H1 (cell line): ENCODE data around the gene RGCC. TPM values are rescaled to one million over a fixed set of nuclear protein-coding genes. Genes with fewer than 3 reads are reported as not detected.

Source experiments
- CTCF ChIA-PET: fragments of 300-600 bp; sonication (Branson Sonifier 250); formaldehyde crosslinking; loops from one replicate; lab custom pipeline; 2021; ENCODE audit not compliant: partially characterized antibody; lab: Charles Lee
- POLR2A ChIA-PET: fragments of 300-600 bp; sonication (Branson Sonifier 250); formaldehyde crosslinking; loops from one replicate; lab custom pipeline; 2021; ENCODE audit warnings: inconsistent platforms; ENCODE audit not compliant: partially characterized antibody; lab: Charles Lee
- DNase-seq, 2 experiments: peaks; one replicate each; pipeline versions ENCODE4 v3.0.0 to v3.0.0-alpha.2; 2010 to 2022; ENCODE audit warnings: low spot score in 2 of 2, low read depth in 1 of 2, mixed read lengths in 1 of 2
- FAIRE-seq: peaks from 2 replicates; lab custom pipeline; 2011; peaks lifted over from hg19 to GRCh38; lab: Jason Lieb, UNC
- H2AFZ ChIP-seq: 2 replicates; pipeline ENCODE4 v1.8.1; 2012; ENCODE audit warnings: low read length, inconsistent platforms
- H2AK5ac ChIP-seq: 2 replicates; pipeline ENCODE4 v1.6.1; 2013; ENCODE audit warnings: low read depth, low read length
- H2BK120ac ChIP-seq: replicated peaks from 2 replicates; pipeline ENCODE3; 2013; ENCODE audit warnings: low read depth, low read length, inconsistent platforms
- H2BK12ac ChIP-seq: 2 replicates; pipeline ENCODE4 v1.6.1; 2013; ENCODE audit warnings: low read depth, low read length
- H2BK15ac ChIP-seq: 2 replicates; pipeline ENCODE4 v1.6.1; 2013; ENCODE audit warnings: low read length
- H2BK20ac ChIP-seq: 2 replicates; pipeline ENCODE4 v1.6.1; 2013; ENCODE audit warnings: low read length
- H2BK5ac ChIP-seq: 2 replicates; pipeline ENCODE4 v1.6.1; 2013; ENCODE audit warnings: low read depth, low read length
- H3K14ac ChIP-seq: 2 replicates; pipeline ENCODE4 v1.6.1; 2013; ENCODE audit warnings: inconsistent platforms; ENCODE audit not compliant: insufficient read length
- H3K18ac ChIP-seq: 2 replicates; pipeline ENCODE4 v1.6.1; 2013; ENCODE audit warnings: low read length; ENCODE audit errors: extremely low read depth
- H3K23ac ChIP-seq: 2 replicates; pipeline ENCODE4 v1.6.1; 2013; ENCODE audit warnings: inconsistent platforms; ENCODE audit not compliant: insufficient read length
- H3K23me2 ChIP-seq: 2 replicates; pipeline ENCODE4 v1.6.1; 2013; ENCODE audit warnings: low read depth, low read length
- H3K27ac ChIP-seq: 2 replicates; pipeline ENCODE4 v1.6.1; 2011; ENCODE audit warnings: low read depth, low read length, inconsistent platforms
- H3K27me3 ChIP-seq, 4 experiments: replicated peaks in 1 of 4; 1 replicate in 1 of 4; 2 replicates in 3 of 4; pipeline versions ENCODE4 v1.6.1 to v1.8.1; 2011 to 2013; ENCODE audit warnings: low read length in 3 of 4, mild to moderate bottlenecking in 3 of 4, inconsistent platforms in 2 of 4, mixed read lengths in 2 of 4, moderate library complexity in 1 of 4; ENCODE audit not compliant: control insufficient read depth in 3 of 4, insufficient read depth in 3 of 4; ENCODE audit errors: extremely low read depth in 1 of 4
- H3K36me3 ChIP-seq, 4 experiments: 2 replicates each; pipeline versions ENCODE4 v1.6.1 to v1.8.1; 2011 to 2013; ENCODE audit warnings: mild to moderate bottlenecking in 4 of 4, low read length in 3 of 4, moderate library complexity in 2 of 4, control low read depth in 1 of 4, inconsistent platforms in 1 of 4; ENCODE audit not compliant: insufficient read depth in 4 of 4, control insufficient read depth in 2 of 4
- H3K4ac ChIP-seq: replicated peaks from 2 replicates; pipeline ENCODE3; 2013; ENCODE audit warnings: low read length, low read depth, mixed read lengths, inconsistent platforms; ENCODE audit not compliant: insufficient read length
- H3K4me1 ChIP-seq, 4 experiments: replicated peaks in 1 of 4; 1 replicate in 1 of 4; 2 replicates in 3 of 4; pipeline versions ENCODE4 v1.6.1 to v1.8.1; 2011 to 2013; ENCODE audit warnings: low read length in 3 of 4, inconsistent platforms in 2 of 4, mixed read lengths in 1 of 4; ENCODE audit not compliant: insufficient read depth in 4 of 4, control insufficient read depth in 3 of 4
- H3K4me2 ChIP-seq, 2 experiments: 2 replicates each; pipeline versions ENCODE4 v1.6.1 to v1.8.1; 2011 to 2013; ENCODE audit warnings: low read depth in 2 of 2, low read length in 2 of 2, control low read depth in 1 of 2, inconsistent platforms in 1 of 2, mild to moderate bottlenecking in 1 of 2; ENCODE audit not compliant: insufficient read depth in 1 of 2
- H3K4me3 ChIP-seq, 4 experiments: fragments of 200-600, 300-600 bp in 1 of 4; sonication (generic), shearing (Covaris generic), sonication (Bioruptor Twin) in 1 of 4; 2 replicates each; pipeline versions ENCODE4 v1.5.1 to v1.8.1; 2011 to 2016; ENCODE audit warnings: low read length in 4 of 4, low read depth in 3 of 4, control low read depth in 2 of 4, inconsistent platforms in 2 of 4, mild to moderate bottlenecking in 2 of 4, mixed read lengths in 1 of 4, moderate library complexity in 1 of 4; ENCODE audit not compliant: insufficient read depth in 2 of 4; ENCODE audit errors: extremely low read depth in 1 of 4
- H3K56ac ChIP-seq: replicated peaks from 2 replicates; pipeline ENCODE3; 2013; ENCODE audit warnings: low read depth, mild to moderate bottlenecking, mixed read lengths, low read length, inconsistent platforms; ENCODE audit not compliant: insufficient read length
- H3K79me1 ChIP-seq: 2 replicates; pipeline ENCODE4 v1.6.1; 2013; ENCODE audit warnings: low read depth, low read length, control low read depth
- H3K79me2 ChIP-seq, 2 experiments: 2 replicates each; pipeline versions ENCODE4 v1.6.1 to v1.8.1; 2012 to 2013; ENCODE audit warnings: low read length in 2 of 2, mild to moderate bottlenecking in 2 of 2, inconsistent platforms in 1 of 2; ENCODE audit not compliant: insufficient read depth in 2 of 2, control insufficient read depth in 1 of 2
- H3K9ac ChIP-seq, 4 experiments: replicated peaks in 1 of 4; 1 replicate in 1 of 4; 2 replicates in 3 of 4; pipeline versions ENCODE4 v1.6.1 to v1.8.1; 2011 to 2013; ENCODE audit warnings: low read depth in 3 of 4, low read length in 3 of 4, control low read depth in 2 of 4, mild to moderate bottlenecking in 2 of 4, moderate library complexity in 2 of 4, inconsistent platforms in 1 of 4; ENCODE audit errors: extremely low read depth in 1 of 4
- H3K9me3 ChIP-seq, 2 experiments: 2 replicates each; pipeline versions ENCODE4 v1.6.1 to v1.8.1; 2012 to 2013; ENCODE audit warnings: mild to moderate bottlenecking in 2 of 2, moderate library complexity in 2 of 2, control low read depth in 1 of 2, inconsistent platforms in 1 of 2, low read depth in 1 of 2, low read length in 1 of 2, mixed read lengths in 1 of 2; ENCODE audit not compliant: insufficient read depth in 2 of 2
- H4K20me1 ChIP-seq, 2 experiments: replicated peaks in 1 of 2; 2 replicates each; pipeline versions ENCODE3 to v1.8.1; 2011 to 2013; ENCODE audit warnings: inconsistent platforms in 2 of 2, low read length in 2 of 2, mild to moderate bottlenecking in 1 of 2; ENCODE audit not compliant: insufficient read depth in 2 of 2, control insufficient read depth in 1 of 2
- H4K5ac ChIP-seq: 2 replicates; pipeline ENCODE4 v1.6.1; 2013; ENCODE audit warnings: low read length, low read depth, mixed read lengths, inconsistent platforms; ENCODE audit not compliant: insufficient read length
- H4K8ac ChIP-seq: 2 replicates; pipeline ENCODE4 v1.8.0; 2013; ENCODE audit warnings: mild to moderate bottlenecking, moderate library complexity, low read length, inconsistent platforms; ENCODE audit not compliant: insufficient read depth; ENCODE audit errors: extremely low read depth
- H4K91ac ChIP-seq: replicated peaks from 2 replicates; pipeline ENCODE3; 2013; ENCODE audit warnings: low read length, mixed read lengths, inconsistent platforms; ENCODE audit not compliant: insufficient read length
- BCL11A ChIP-seq, 2 experiments: IDR thresholded peaks; one replicate each; pipeline ENCODE4 v1.6.1; 2011; ENCODE audit warnings: low read depth in 2 of 2, low read length in 2 of 2, mild to moderate bottlenecking in 2 of 2
- E2F6 ChIP-seq: IDR thresholded peaks from 2 replicates; pipeline ENCODE4 v1.6.1; 2012; ENCODE audit warnings: inconsistent platforms
- MAX ChIP-seq: IDR thresholded peaks from 2 replicates; pipeline ENCODE4 v1.6.1; 2012; ENCODE audit warnings: inconsistent platforms
- POLR2AphosphoS5 ChIP-seq: IDR thresholded peaks from 2 replicates; pipeline ENCODE4 v1.6.1; 2011; ENCODE audit warnings: low read depth, low read length
- RBBP5 ChIP-seq: IDR thresholded peaks from 2 replicates; pipeline ENCODE4 v1.7.1; 2012; ENCODE audit warnings: low read depth, mild to moderate bottlenecking, inconsistent platforms, low read length, moderate library complexity, borderline replicate concordance
- RXRA ChIP-seq: IDR thresholded peaks from 2 replicates; pipeline ENCODE4 v1.6.1; 2011; ENCODE audit warnings: low read depth, mild to moderate bottlenecking, low read length, moderate library complexity; ENCODE audit not compliant: insufficient read depth
- TAF7 ChIP-seq: optimal IDR thresholded peaks from 2 replicates; pipeline ENCODE3; 2011; ENCODE audit warnings: low read depth, mild to moderate bottlenecking, inconsistent platforms, low read length, moderate library complexity, borderline replicate concordance
- TCF12 ChIP-seq: IDR thresholded peaks from 2 replicates; pipeline ENCODE4 v1.6.1; 2011; ENCODE audit warnings: low read depth, mild to moderate bottlenecking, low read length
- WGBS, 2 experiments: shearing (Covaris generic) in 1 of 2; methylation state at CpG; one replicate each; pipeline versions ENCODE4 v1.1.6 to v1.1.7; 2013 to 2015; ENCODE audit warnings: low lambda C conversion rate in 2 of 2, mixed read lengths in 2 of 2, inconsistent platforms in 1 of 2, low coverage in 1 of 2, missing lambda C conversion rate in 1 of 2; ENCODE audit not compliant: insufficient replicate concordance in 2 of 2, insufficient coverage in 1 of 2, insufficient read length in 1 of 2; ENCODE audit errors: extremely low coverage in 1 of 2, missing lambda C conversion rate in 1 of 2; 5-methylcytosine and 5-hydroxymethylcytosine counted together
- polyA plus RNA-seq, 7 experiments: library from polyadenylated mRNA; depleted of rRNA in 3 of 7; stranded (reverse) in 5 of 7; unstranded in 2 of 7; fragments of >200 nt in 5 of 7; fragments of 200-250 nt in 2 of 7; gene quantifications; 1 replicate in 5 of 7; 2 replicates in 1 of 7; 4 replicates in 1 of 7; pipeline versions ENCODE4 v1.2.1 to v1.2.3, GENCODE V29; 2011 to 2013; ENCODE audit warnings: missing spikeins in 2 of 7, mixed read lengths in 2 of 7
- total RNA-seq: library from RNA; stranded (reverse); fragmentation: NEBNext Ultra II Directional; extraction: Animal tissue kit (Norgen Biotek cat#: 25700); gene quantifications from 2 replicates; pipeline ENCODE4 v1.2.1, GENCODE V29; 2021

RGCC gene
- total and polyA plus RNA-seq, 2 of the 8 experiments (the other 6 are each of a cell fraction or from before 2014, with no cell fraction given): 0.41 TPM; not detected in 1

- POLR2A ChIA-PET: no interaction called here
- Histone ChIP-seq H2BK15ac (no peak overlapping the region), H3K4ac (no peak overlapping the region), H3K4me2 (no peak overlapping the region), H3K4me1 (no peaks in the 10 kb centered on the region), H3K14ac (no peak overlapping the region), H3K23ac (no peak overlapping the region), H4K20me1 (no peaks in the 10 kb centered on the region), H3K36me3 (no peaks in the 10 kb centered on the region), H2BK12ac (no peak overlapping the region), H3K27ac (no peak overlapping the region), H3K4me3 (no peak overlapping the region), H4K5ac (no peak overlapping the region), H2AK5ac (no peak overlapping the region), H3K79me1 (no peaks in the 10 kb centered on the region), H3K56ac (no peak overlapping the region), H3K9me3 (no peaks in the 10 kb centered on the region), H3K27me3 (no peaks in the 10 kb centered on the region; a peak in 1 of 7 replicates), H3K79me2 (no peaks in the 10 kb centered on the region), H2AFZ (no peak overlapping the region)
- WGBS, 2 experiments: 87% methylated on average over 9 of the region's 9 CpGs; no CpG with 5 or more reads in 1 of the 2 experiments
- no peak for DNase-seq
- TF ChIP-seq POLR2AphosphoS5 (no peak), TAF7 (no peak), MAX (0 out of 2 replicates have a peak, but pooled peaks have one; percentile 20), RBBP5 (no peak), RXRA (no peak), E2F6 (peak; percentile 69), TCF12 (no peak), BCL11A (IDR thresholded peaks at IDR 0.05; ENCODE audit: low read depth in 2 of 2, low read length in 2 of 2) (no peak)
- TF ChIP-seq, all 59 proteins: peak for 2
- no peak overlapping the region for H2BK5ac ChIP-seq
- H3K23me2 ChIP-seq: no peaks in the 10 kb centered on the region; the same call in 1 of the 2 replicates
- no peak overlapping the region for H3K18ac ChIP-seq
- no peak overlapping the region for H4K91ac ChIP-seq
- CTCF ChIA-PET: interaction anchor here (0.8 to 1.9 kb wide), 5 partner anchors 11 to 156 kb away, joined by 3 to 7 read pairs (median 3); no protein-coding TSS in a partner anchor
- no peak overlapping the region for H2BK20ac ChIP-seq
- no peak for FAIRE-seq
- no peak overlapping the region for H3K9ac ChIP-seq
- H4K8ac ChIP-seq: no peak overlapping the region
- H2BK120ac ChIP-seq: no peak overlapping the region
These were observed 39.3 kb downstream of the RGCC start for GRCh38 chr13:41496420-41497234.
